Endothelial cell of umbilical vein (primary cell): ENCODE data around the gene RANBP3.
A peak's percentile ranks its signal among the peaks of the same experiment; 100 is the strongest.

Source experiments
- EZH2 ChIP-seq: IDR thresholded peaks from 2 replicates; pipeline ENCODE4 v1.6.1; 2012; ENCODE audit warnings: borderline replicate concordance, low read depth, mild to moderate bottlenecking, moderate library complexity, low read length, inconsistent platforms; ENCODE audit not compliant: severe bottlenecking
- GATA2 ChIP-seq: IDR thresholded peaks from 2 replicates; pipeline ENCODE4 v1.7.0; 2011; ENCODE audit warnings: low read depth, mild to moderate bottlenecking, moderate library complexity, mixed read lengths, low read length; ENCODE audit not compliant: insufficient read length, insufficient read depth
- JUN ChIP-seq: IDR thresholded peaks from 2 replicates; pipeline ENCODE4 v1.6.1; 2011; ENCODE audit warnings: borderline replicate concordance, low read depth; ENCODE audit not compliant: insufficient read length, insufficient read depth
- POLR2A ChIP-seq: IDR thresholded peaks from 2 replicates; pipeline ENCODE4 v1.6.1; 2012; ENCODE audit warnings: low read depth, mild to moderate bottlenecking, control low read depth, low read length
- POLR2AphosphoS5 ChIP-seq: IDR thresholded peaks from 2 replicates; pipeline ENCODE4 v1.6.1; 2012; ENCODE audit warnings: low read depth, mild to moderate bottlenecking, control low read depth, low read length, moderate library complexity; ENCODE audit not compliant: insufficient read depth
- TF ChIP-seq, protein P1 (sequence below), 2 donors: IDR thresholded peaks; 1 replicate in 1 of 2; 2 replicates in 1 of 2; pipeline ENCODE4 v1.5.1; 2011; ENCODE audit warnings: low read length in 2 of 2, mild to moderate bottlenecking in 2 of 2, moderate library complexity in 2 of 2, control low read depth in 1 of 2, inconsistent platforms in 1 of 2, low read depth in 1 of 2; ENCODE audit not compliant: insufficient read depth in 1 of 2; ENCODE audit errors: extremely low read depth in 1 of 2
- TF ChIP-seq, protein P2 (sequence below): IDR thresholded peaks from 2 replicates; pipeline ENCODE4 v1.6.1; 2011; ENCODE audit not compliant: insufficient read depth, insufficient read length

DNA sequence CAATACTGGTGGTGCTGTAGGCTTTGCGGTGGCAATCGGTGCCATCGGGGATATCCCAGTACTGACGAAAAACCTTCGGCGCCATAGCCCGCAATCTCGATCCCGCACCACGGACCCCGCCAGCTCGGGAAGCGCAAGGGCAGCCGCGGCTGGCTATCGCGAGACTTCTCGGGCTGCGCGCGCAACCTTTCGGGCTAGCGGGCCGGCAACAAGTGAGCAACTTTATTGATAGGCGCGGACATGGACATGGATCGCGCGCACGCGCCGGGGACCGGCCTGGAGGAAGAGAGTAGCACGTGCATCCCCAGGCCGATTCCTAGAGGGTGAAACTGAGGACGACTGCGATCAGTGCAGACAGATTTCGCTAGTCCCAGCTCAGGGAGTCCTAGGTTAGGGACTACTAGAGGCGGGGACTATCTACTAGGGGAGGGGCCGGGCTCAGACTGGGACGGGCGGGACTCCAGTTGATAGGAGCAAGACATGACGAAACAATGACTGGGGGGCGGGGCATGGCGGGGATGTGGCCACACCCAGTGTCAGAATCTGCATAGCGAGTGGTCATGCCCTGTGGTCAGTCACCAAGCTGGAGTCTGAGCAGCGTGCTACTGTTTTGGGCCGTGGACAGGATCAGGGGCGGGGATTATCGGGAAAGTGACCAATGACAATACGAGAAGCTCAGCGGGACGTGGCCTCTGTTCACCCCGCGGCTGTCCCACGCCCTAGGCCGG, 74.2 kb downstream of the RANBP3 start, which contains the start of gene NDUFA11:
- TF ChIP-seq, protein P1, sequence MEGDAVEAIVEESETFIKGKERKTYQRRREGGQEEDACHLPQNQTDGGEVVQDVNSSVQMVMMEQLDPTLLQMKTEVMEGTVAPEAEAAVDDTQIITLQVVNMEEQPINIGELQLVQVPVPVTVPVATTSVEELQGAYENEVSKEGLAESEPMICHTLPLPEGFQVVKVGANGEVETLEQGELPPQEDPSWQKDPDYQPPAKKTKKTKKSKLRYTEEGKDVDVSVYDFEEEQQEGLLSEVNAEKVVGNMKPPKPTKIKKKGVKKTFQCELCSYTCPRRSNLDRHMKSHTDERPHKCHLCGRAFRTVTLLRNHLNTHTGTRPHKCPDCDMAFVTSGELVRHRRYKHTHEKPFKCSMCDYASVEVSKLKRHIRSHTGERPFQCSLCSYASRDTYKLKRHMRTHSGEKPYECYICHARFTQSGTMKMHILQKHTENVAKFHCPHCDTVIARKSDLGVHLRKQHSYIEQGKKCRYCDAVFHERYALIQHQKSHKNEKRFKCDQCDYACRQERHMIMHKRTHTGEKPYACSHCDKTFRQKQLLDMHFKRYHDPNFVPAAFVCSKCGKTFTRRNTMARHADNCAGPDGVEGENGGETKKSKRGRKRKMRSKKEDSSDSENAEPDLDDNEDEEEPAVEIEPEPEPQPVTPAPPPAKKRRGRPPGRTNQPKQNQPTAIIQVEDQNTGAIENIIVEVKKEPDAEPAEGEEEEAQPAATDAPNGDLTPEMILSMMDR (IDR thresholded peaks at IDR 0.05; ENCODE audit: extremely low read depth in 1 of 2, insufficient read depth in 1 of 2, low read depth in 1 of 2, low read length in 2 of 2), result no peak
- peak; percentile 70 for TF ChIP-seq POLR2A
- no peak for TF ChIP-seq GATA2
- no peak for TF ChIP-seq EZH2
- no peak for TF ChIP-seq JUN
- TF ChIP-seq POLR2AphosphoS5, result peak; percentile 78
- TF ChIP-seq, protein P2, sequence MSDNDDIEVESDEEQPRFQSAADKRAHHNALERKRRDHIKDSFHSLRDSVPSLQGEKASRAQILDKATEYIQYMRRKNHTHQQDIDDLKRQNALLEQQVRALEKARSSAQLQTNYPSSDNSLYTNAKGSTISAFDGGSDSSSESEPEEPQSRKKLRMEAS, result peak; percentile 73
